ENCODE results near the gene NEDD4. TPM values are rescaled to one million over a fixed set of nuclear protein-coding genes. Genes with fewer than 3 reads are reported as not detected.
"Not testable (repeated sequence)": the region's sequence is repeated elsewhere in the genome, so short reads cannot be mapped to it uniquely, and the experiment has no call there.

The NEDD4 gene
- polyA plus RNA-seq, 1 donor, result 16.2 TPM

DNA sequence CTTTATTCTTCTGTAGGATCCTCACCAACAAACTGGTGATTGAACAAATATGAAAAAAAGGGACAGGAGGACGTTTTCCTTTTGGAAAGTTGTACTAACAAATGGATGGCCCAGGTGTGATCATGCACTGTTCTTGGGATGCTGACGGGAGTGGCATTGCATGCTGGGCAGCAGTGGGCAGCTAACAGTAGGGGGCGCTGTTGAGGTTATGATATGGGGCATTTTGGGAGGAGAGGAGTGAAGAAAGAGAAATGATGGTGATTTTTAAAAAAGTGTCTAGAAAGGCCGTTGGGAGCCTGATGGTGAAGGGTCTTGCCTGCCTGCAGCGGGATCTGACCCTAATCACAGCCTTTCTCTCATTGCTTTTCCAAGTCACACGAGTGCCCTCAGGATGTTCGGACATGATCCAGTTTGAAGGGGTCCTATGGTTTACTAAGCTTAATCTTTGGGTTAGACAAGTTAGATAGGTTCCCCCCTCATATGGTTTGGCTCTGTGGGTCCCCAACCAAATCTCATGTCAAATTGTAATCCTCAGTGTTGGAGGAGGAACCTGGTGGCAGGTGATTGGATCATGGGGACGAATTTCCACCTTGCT, 204.2 kb downstream of the NEDD4 start:
- H3K4me3 ChIP-seq (ENCODE audit: low read length), result no peak overlapping the region
- no peaks in the 10 kb centered on the region for H3K36me3 ChIP-seq (ENCODE audit: control insufficient read depth, insufficient read depth, low read length)
- no CpG with 5 or more reads among the region's 8 CpGs for WGBS (ENCODE audit: insufficient coverage, low lambda C conversion rate)
- H3K4me1 ChIP-seq (ENCODE audit: control insufficient read depth, insufficient read depth, low read length), result no peaks in the 10 kb centered on the region
- H3K27me3 ChIP-seq (ENCODE audit: control insufficient read depth, insufficient read depth, low read length), result no peaks in the 10 kb centered on the region
- DNase-seq, result no peak
- H3K27ac ChIP-seq (ENCODE audit: low read length), result no peak overlapping the region
- no peaks in the 10 kb centered on the region for H3K9me3 ChIP-seq (ENCODE audit: control insufficient read depth, low read depth, low read length)

GRCh38 chr15:55786341-55786740, 207.1 kb downstream of the NEDD4 start:
- no CpG with 5 or more reads among the region's 3 CpGs for WGBS (ENCODE audit: insufficient coverage, low lambda C conversion rate)
- no peaks in the 10 kb centered on the region for H3K36me3 ChIP-seq (ENCODE audit: control insufficient read depth, insufficient read depth, low read length)
- no peaks in the 10 kb centered on the region for H3K27me3 ChIP-seq (ENCODE audit: control insufficient read depth, insufficient read depth, low read length)
- H3K4me3 ChIP-seq (ENCODE audit: low read length), result no peak overlapping the region
- H3K27ac ChIP-seq (ENCODE audit: low read length), result no peak overlapping the region
- H3K4me1 ChIP-seq (ENCODE audit: control insufficient read depth, insufficient read depth, low read length), result no peaks in the 10 kb centered on the region
- no peak for DNase-seq
- no peaks in the 10 kb centered on the region for H3K9me3 ChIP-seq (ENCODE audit: control insufficient read depth, low read depth, low read length)

DNA sequence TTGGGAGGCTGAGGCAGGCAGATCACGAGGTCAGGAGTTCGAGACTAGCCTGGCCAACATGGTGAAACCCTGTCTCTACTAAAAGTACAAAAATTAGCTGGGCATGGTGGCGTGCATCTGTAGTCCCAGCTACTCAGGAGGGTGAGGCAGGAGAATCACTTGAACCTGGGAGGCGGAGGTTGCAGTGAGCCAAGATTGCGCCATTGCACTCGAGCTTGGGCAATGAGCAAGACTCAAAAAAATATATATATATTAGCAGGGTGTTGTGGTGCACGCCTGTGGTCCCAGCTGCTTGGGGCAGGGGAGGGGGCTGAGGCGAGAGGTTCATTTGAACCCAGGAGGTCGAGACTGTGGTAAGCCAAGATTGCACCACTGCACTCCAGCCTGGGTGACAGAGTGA, 207.8 kb downstream of the NEDD4 start:
- H3K36me3 ChIP-seq (ENCODE audit: control insufficient read depth, insufficient read depth, low read length); H3K27ac ChIP-seq (ENCODE audit: low read length); DNase-seq; H3K27me3 ChIP-seq (ENCODE audit: control insufficient read depth, insufficient read depth, low read length); H3K4me1 ChIP-seq (ENCODE audit: control insufficient read depth, insufficient read depth, low read length); H3K4me3 ChIP-seq (ENCODE audit: low read length); H3K9me3 ChIP-seq (ENCODE audit: control insufficient read depth, low read depth, low read length): not testable (repeated sequence)
- no CpG with 5 or more reads among the region's 9 CpGs for WGBS (ENCODE audit: insufficient coverage, low lambda C conversion rate)

- no peaks in the 10 kb centered on the region for H3K4me1 ChIP-seq (ENCODE audit: control insufficient read depth, insufficient read depth, low read length)
- no peaks in the 10 kb centered on the region for H3K9me3 ChIP-seq (ENCODE audit: control insufficient read depth, low read depth, low read length)
- no peak overlapping the region for H3K4me3 ChIP-seq (ENCODE audit: low read length)
- no peak for DNase-seq
- H3K36me3 ChIP-seq (ENCODE audit: control insufficient read depth, insufficient read depth, low read length), result no peaks in the 10 kb centered on the region
- no peaks in the 10 kb centered on the region for H3K27me3 ChIP-seq (ENCODE audit: control insufficient read depth, insufficient read depth, low read length)
- H3K27ac ChIP-seq (ENCODE audit: low read length), result no peak overlapping the region
Measured at GRCh38 chr15:55784286-55784685, 209.1 kb downstream of the NEDD4 start.

DNA sequence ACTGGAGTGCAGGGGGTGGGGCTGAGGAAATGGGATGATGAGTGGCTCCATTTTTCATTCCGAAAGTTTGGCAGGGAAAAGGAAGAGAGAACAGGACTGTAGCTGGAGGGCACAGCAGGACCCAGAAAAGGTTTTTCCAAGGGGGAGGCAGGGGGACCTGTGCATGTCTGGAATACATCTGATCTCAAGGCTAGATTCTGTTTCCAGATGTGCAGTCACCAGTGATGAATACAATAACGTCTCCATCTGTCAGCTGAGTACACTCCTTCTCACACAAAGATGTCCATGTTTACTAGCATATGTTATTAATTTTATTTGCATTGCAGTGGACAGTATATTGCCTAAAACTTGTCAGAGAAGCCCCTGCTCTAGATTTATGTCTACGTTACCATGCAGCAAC, 210.5 kb downstream of the NEDD4 start:
- Histone ChIP-seq H3K9me3 (ENCODE audit: control insufficient read depth, low read depth, low read length) (no peaks in the 10 kb centered on the region), H3K4me1 (ENCODE audit: control insufficient read depth, insufficient read depth, low read length) (no peaks in the 10 kb centered on the region), H3K27ac (ENCODE audit: low read length) (no peak overlapping the region), H3K36me3 (ENCODE audit: control insufficient read depth, insufficient read depth, low read length) (no peaks in the 10 kb centered on the region), H3K27me3 (ENCODE audit: control insufficient read depth, insufficient read depth, low read length) (no peaks in the 10 kb centered on the region), H3K4me3 (ENCODE audit: low read length) (no peak overlapping the region)
- WGBS (ENCODE audit: insufficient coverage, low lambda C conversion rate), result no CpG with 5 or more reads among the region's 3 CpGs
- no peak for DNase-seq

GRCh38 chr15:55780292-55780691, 213.1 kb downstream of the NEDD4 start:
- H3K27me3 ChIP-seq (ENCODE audit: control insufficient read depth, insufficient read depth, low read length), result no peaks in the 10 kb centered on the region
- WGBS (ENCODE audit: insufficient coverage, low lambda C conversion rate), result 68% methylated on average over 2 of the region's 2 CpGs

GRCh38 chr15:55778932-55779331, 214.5 kb downstream of the NEDD4 start:
- no peaks in the 10 kb centered on the region for H3K27me3 ChIP-seq (ENCODE audit: control insufficient read depth, insufficient read depth, low read length)
- H3K9me3 ChIP-seq (ENCODE audit: control insufficient read depth, low read depth, low read length), result no peaks in the 10 kb centered on the region
- no peak for DNase-seq
- no peaks in the 10 kb centered on the region for H3K4me1 ChIP-seq (ENCODE audit: control insufficient read depth, insufficient read depth, low read length)
- H3K36me3 ChIP-seq (ENCODE audit: control insufficient read depth, insufficient read depth, low read length), result no peaks in the 10 kb centered on the region
- no peak overlapping the region for H3K27ac ChIP-seq (ENCODE audit: low read length)
- H3K4me3 ChIP-seq (ENCODE audit: low read length), result no peak overlapping the region
- WGBS (ENCODE audit: insufficient coverage, low lambda C conversion rate), result no CpG with 5 or more reads among the region's 3 CpGs

More at GRCh38 chr15:55780292-55780691, 213.1 kb downstream of the NEDD4 start:
- Histone ChIP-seq H3K4me3 (ENCODE audit: low read length) (no peak overlapping the region), H3K27ac (ENCODE audit: low read length) (no peak overlapping the region), H3K9me3 (ENCODE audit: control insufficient read depth, low read depth, low read length) (no peaks in the 10 kb centered on the region), H3K4me1 (ENCODE audit: control insufficient read depth, insufficient read depth, low read length) (no peaks in the 10 kb centered on the region), H3K36me3 (ENCODE audit: control insufficient read depth, insufficient read depth, low read length) (no peaks in the 10 kb centered on the region)
- DNase-seq, result no peak

All from large intestine (tissue), 3 donors.